ENCODE results near the gene SEC11C.

- TF ChIP-seq CTCF (IDR thresholded peaks at IDR 0.05) (no peak), POLR2A (IDR thresholded peaks at IDR 0.05) (no peak)
These were observed 62.7 kb downstream of the SEC11C start for GRCh38 chr18:59202258-59202820.
